ENCODE measurements around the gene DGAT2. TPM values are rescaled to one million over a fixed set of nuclear protein-coding genes. Genes with fewer than 3 reads are reported as not detected.

Gene DGAT2
- total RNA-seq, 6 experiments from 2014 or later = 33.1 to 166 (median 124) TPM

DNA sequence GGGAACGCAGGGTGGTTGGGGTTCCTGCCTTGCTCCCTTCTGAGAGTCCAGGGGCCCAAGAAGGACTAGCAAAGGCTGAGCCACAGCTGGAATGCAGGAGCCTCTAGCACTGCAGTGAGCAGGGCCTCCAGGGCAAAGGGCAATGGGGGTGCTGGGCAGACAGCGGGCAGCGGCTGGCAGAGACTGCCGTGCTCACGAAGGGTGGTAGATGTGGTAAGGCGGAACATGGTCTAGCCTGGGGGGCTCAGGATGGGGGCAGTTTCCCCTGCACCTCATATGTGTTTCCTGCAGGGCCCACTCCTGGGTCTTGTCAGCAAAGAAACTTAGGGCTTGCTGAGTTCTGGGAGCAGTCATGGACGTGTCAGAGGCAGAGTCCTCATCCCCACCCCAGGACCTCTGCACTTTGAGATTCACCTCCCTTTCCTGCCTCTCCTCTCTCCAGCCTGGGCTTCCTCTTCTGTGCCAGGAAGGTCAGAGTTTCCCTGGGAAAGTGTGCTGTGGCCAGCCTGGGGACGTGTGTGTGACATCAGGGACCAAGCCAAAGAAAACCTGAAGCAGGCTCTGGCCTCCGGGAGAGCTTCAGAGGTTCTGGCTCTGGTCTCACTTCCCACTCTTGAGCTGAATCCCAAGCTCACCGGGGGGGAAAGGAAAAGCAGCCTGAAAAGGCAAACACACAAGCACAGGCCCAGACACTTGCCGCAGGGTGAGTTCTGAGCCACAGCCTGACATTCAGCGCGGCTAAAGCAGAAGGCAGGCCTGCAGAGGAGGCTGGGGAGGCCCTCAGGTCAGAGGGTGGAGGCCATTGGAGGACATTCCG lies 46.5 kb upstream of the DGAT2 start:
- intact Hi-C loops (cut with DNase I) = loop anchor here in 1 of 2 donors (5.0 kb wide), 1 partner anchor 45 kb away; the partner anchor contains the start of gene DGAT2
- peaks cover 0 to 49% (median 14%) of the 10 kb centered on the region in 4 donors for H3K4me1 ChIP-seq
- ATAC-seq = peak; percentile 51 to 67 (median 58)
- peak; percentile 24 for TF ChIP-seq POLR2A (IDR thresholded peaks at IDR 0.05)
- TF ChIP-seq, protein P1, sequence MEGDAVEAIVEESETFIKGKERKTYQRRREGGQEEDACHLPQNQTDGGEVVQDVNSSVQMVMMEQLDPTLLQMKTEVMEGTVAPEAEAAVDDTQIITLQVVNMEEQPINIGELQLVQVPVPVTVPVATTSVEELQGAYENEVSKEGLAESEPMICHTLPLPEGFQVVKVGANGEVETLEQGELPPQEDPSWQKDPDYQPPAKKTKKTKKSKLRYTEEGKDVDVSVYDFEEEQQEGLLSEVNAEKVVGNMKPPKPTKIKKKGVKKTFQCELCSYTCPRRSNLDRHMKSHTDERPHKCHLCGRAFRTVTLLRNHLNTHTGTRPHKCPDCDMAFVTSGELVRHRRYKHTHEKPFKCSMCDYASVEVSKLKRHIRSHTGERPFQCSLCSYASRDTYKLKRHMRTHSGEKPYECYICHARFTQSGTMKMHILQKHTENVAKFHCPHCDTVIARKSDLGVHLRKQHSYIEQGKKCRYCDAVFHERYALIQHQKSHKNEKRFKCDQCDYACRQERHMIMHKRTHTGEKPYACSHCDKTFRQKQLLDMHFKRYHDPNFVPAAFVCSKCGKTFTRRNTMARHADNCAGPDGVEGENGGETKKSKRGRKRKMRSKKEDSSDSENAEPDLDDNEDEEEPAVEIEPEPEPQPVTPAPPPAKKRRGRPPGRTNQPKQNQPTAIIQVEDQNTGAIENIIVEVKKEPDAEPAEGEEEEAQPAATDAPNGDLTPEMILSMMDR (IDR thresholded peaks at IDR 0.05) = no peak
- H3K9me3 ChIP-seq = no peaks in the 10 kb centered on the region
- H3K27me3 ChIP-seq = no peaks in the 10 kb centered on the region
- peak; percentile 68 to 87 (median 84) for DNase-seq
- H3K4me3 ChIP-seq = peak overlapping the region in 2 of 3 donors; percentile 54 to 72
- peaks cover 0 to 4% (median 2%) of the 10 kb centered on the region in 4 donors for H3K36me3 ChIP-seq
- peak overlapping the region; percentile 47 to 84 (median 80) for H3K27ac ChIP-seq
- WGBS (ENCODE audit: insufficient coverage, low coverage, low lambda C conversion rate, missing lambda C conversion rate) = 10% methylated on average over 8 of the region's 14 CpGs

DNA sequence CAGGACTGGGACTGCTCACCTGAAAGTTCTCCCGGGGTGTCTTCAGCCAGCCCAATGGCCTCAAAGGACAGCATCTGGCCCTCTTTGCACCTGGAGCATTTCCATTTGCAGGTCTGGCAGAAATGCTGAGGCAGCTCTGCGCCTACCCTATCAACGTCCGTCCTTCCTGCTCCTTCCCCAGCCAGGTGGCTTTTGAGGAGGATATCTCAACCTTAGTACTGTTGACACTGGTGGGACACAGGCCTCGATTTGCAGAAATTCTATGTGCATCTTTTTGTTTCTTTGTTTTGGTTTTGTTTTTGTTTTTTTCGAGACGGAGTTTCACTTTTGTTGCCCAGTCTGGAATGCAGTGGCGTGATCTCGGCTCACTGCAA lies 45.9 kb upstream of the DGAT2 start:
- H3K4me3 ChIP-seq = peak overlapping the region in 2 of 3 donors; percentile 54 to 72

DNA sequence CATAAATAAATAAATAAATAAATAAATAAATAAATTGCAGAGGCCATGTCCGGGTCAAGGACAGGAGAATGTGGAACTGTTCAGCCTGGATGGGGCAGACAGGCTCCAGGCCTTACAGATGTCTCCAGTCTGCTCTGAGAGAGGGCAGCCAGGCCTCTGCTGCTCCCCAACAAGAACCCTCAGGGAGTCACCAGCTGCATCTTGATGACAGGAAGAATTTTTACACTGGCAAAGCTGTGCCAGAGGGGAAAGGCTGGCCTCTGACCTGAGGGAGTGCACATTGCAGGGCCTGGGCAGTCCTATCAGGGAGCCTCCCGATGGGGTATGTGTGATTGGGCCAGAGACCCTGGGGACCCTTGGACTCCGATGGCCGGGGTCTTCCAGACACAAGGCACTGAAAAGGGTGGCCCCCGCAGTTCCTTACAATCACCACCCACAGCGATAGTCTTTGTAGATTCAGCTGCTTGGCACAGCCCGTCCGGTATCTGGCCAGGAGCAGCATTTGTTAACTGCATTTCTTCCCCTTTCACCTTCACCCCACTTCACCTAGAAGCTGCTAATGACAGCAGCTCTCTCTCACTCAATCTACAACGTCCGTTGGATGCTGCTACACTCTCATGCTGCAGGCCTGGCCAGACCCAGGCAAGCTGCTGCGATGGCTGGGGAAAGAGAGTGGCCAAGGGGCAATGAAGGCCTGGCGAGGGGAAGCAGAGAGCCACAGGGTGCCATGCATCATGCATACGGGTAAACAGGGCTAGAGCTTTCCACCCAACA lies 42.8 kb upstream of the DGAT2 start:
- no peak overlapping the region for H3K4me3 ChIP-seq
- DNase-seq = no peak
- H3K4me1 ChIP-seq = peaks cover 0 to 26% (median 7%) of the 10 kb centered on the region in 4 donors
- WGBS (ENCODE audit: insufficient coverage, low coverage, low lambda C conversion rate, missing lambda C conversion rate) = 73% methylated on average over 8 of the region's 13 CpGs
- H3K27me3 ChIP-seq = no peaks in the 10 kb centered on the region
- peak overlapping the region in 1 of 3 donors; percentile 0 for H3K27ac ChIP-seq
- intact Hi-C loops (cut with DNase I) = no loop called here
- TF ChIP-seq POLR2A (IDR thresholded peaks at IDR 0.05) = no peak
- TF ChIP-seq, protein P1 (IDR thresholded peaks at IDR 0.05) = no peak
- no peak for ATAC-seq
- H3K9me3 ChIP-seq = no peaks in the 10 kb centered on the region
- peaks cover 0 to 39% (median 11%) of the 10 kb centered on the region in 4 donors for H3K36me3 ChIP-seq

More for the DNA sequence above, 45.9 kb upstream of the DGAT2 start:
- peak overlapping the region; percentile 47 to 84 (median 80) for H3K27ac ChIP-seq
- no peak for TF ChIP-seq POLR2A (IDR thresholded peaks at IDR 0.05)
- TF ChIP-seq, protein P1 (IDR thresholded peaks at IDR 0.05) = no peak
- peaks cover 0 to 10% (median 4%) of the 10 kb centered on the region in 4 donors for H3K36me3 ChIP-seq
- H3K27me3 ChIP-seq = no peaks in the 10 kb centered on the region
- no peaks in the 10 kb centered on the region for H3K9me3 ChIP-seq
- H3K4me1 ChIP-seq = peaks cover 0 to 44% (median 14%) of the 10 kb centered on the region in 4 donors
- peak in 2 of 3 donors; percentile 62 to 83 for DNase-seq
- WGBS (ENCODE audit: insufficient coverage, low coverage, low lambda C conversion rate, missing lambda C conversion rate) = 11% methylated on average over 6 of the region's 9 CpGs
- ATAC-seq = peak in 3 of 4 donors; percentile 3 to 14 (median 5)
- intact Hi-C loops (cut with DNase I) = loop anchor here in 1 of 2 donors (5.0 kb wide), 1 partner anchor 45 kb away; the partner anchor contains the start of gene DGAT2

DNA sequence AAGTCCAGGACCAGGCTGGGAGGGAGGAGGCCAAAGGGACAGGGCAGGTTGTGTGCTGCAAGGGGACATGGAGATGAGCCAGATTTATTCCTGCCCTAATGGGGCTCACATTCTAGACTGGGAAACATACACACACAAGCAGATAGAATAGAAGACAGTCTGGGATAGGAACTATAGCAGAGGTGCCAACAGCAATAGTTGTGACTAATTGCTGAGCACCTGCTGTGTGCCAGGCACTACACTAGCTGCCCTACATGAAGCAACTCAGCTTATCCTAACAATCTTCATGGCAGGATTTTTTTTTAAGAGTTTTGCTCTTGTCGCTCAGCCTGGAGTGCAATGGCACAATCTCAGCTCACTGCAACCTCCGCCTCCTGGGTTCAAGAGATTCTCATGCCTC lies 39.6 kb upstream of the DGAT2 start:
- Histone ChIP-seq H3K4me3 (no peak overlapping the region), H3K27ac (no peak overlapping the region), H3K27me3 (no peaks in the 10 kb centered on the region), H3K4me1 (peaks cover 0 to 32% (median 4%) of the 10 kb centered on the region in 4 donors), H3K36me3 (peaks cover 0 to 41% (median 11%) of the 10 kb centered on the region in 4 donors), H3K9me3 (no peaks in the 10 kb centered on the region)
- ATAC-seq (no peak), DNase-seq (peak in 1 of 3 donors; percentile 31)
- intact Hi-C loops (cut with DNase I) = no loop called here
- no CpG with 5 or more reads among the region's 2 CpGs for WGBS (ENCODE audit: insufficient coverage, low coverage, low lambda C conversion rate, missing lambda C conversion rate)
- TF ChIP-seq POLR2A (IDR thresholded peaks at IDR 0.05) = no peak
- TF ChIP-seq, protein P1 (IDR thresholded peaks at IDR 0.05) = no peak

All from right lobe of liver (tissue), 6 donors.